ENCODE data around the gene WHRN. TPM values are rescaled to one million over a fixed set of nuclear protein-coding genes. Genes with fewer than 3 reads are reported as not detected.

WHRN gene
- total RNA-seq, 2 experiments from 2014 or later = 9.6 to 9.9 TPM

DNA sequence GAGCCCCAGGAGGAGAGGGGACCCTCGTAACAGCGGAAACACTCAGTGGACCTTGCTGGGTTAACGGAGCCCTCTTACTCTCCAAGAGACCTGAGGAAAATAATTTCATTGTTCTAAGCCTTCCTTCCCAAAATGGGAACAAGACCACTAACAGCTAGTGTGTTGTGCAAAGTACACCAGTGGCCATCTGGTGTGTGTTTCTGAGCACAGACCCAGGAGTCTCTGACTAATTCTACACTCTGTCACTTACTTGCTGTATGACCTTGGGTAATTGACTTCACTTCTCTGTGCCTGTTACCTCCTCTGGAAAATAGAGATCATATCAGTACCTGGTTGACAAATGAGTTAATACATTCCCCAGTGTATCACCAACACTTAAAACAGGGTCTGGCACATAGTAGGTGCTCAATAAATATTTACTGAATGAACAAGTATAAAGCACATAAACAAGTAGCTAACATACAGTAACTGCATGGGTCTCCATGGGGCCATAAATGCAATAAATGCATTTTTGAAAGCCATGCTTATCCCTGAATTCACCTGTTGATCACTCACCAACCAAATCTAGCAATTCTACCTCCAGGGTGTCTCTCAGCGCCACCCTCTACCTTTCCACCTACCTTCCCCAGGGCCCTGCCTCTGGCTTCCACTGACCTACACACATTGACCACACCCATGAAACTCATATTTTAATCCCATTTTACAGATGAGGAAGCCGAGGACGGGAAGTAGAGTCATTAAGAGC lies 72.8 kb downstream of the WHRN start:
- CTCF ChIA-PET = no interaction called here
- POLR2A ChIA-PET = no interaction called here

GRCh38 chr9:114431770-114432169 lies 73.5 kb downstream of the WHRN start:
- ChIA-PET CTCF (interaction anchor here (1.0 kb wide), 1 partner anchor 222 kb away, joined by 3 read pairs; no protein-coding TSS in a partner anchor), POLR2A (no interaction called here)

DNA sequence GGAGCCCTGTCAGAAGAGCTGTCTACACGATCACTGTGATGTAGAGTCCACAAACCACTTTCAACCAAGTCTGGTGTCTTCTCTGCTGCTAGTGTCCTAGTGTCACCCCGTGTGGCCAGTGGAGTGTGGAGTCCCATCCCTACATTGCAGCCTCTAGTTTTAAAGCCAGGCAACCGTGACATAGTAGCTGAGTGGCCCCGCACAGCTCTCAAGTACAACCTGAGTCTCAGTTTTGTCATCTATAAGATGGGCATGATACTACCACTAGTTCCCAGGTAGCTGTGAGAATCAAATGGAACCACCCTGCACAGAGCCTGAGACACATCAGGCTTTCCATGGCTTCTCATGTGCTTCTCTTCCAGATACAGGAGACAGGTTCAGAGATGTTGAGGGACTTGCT lies 74.3 kb downstream of the WHRN start:
- ChIA-PET CTCF (interaction anchor here (1.0 kb wide), 1 partner anchor 222 kb away, joined by 3 read pairs; no protein-coding TSS in a partner anchor), POLR2A (no interaction called here)

DNA sequence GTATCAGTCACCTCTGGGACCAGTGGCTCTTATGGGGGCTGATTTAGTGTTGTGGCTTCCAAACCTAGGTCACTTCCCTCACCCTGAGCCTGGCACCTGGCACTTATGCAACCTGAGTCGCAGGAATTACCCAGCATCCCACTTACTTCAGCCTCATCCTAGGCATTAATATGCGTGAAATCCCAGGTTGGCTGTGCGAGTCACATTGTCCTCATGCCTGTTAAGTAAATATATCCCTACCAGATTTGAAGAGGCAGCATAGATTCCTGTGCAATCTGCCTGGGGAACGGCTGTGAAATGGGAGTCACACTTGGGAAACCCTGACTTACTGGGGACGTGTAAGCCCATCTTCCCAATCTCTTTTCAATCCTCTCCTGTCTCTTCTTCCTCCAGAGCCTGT lies 74.8 kb downstream of the WHRN start:
- CTCF ChIA-PET = no interaction called here

DNA sequence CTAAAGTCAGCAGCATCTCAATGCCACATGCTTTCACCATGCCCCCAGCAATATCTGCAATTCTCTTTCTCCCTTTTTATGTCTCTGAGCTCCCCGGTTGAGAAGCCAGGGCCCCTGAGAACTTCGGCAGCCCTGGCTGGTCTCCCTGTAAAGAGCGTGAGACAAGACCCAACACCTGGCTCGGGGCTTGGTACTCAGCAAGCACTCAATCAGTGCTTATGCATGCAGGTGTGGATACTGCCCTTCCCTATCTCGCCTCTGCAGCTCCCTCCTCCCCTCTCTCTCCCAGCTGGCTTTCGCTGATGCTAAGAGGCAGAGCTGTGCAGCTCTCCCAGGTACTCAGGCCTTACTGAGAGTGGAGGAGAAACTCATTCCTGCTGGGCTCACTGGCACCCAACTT lies 75.8 kb downstream of the WHRN start:
- ChIA-PET POLR2A (interaction anchor here (0.6 kb wide), 1 partner anchor 179 kb away, joined by 3 read pairs; no protein-coding TSS in a partner anchor), CTCF (interaction anchor here (0.6 kb wide), 1 partner anchor 29 kb away, joined by 4 read pairs; no protein-coding TSS in a partner anchor)

More for the DNA sequence above, 74.8 kb downstream of the WHRN start:
- POLR2A ChIA-PET = no interaction called here

GRCh38 chr9:114428466-114428865 lies 76.8 kb downstream of the WHRN start:
- CTCF ChIA-PET = interaction anchor here (2.8 kb wide), 1 partner anchor 23 kb away, joined by 8 read pairs; no protein-coding TSS in a partner anchor
- POLR2A ChIA-PET = no interaction called here

- CTCF ChIA-PET = interaction anchor here (2.8 kb wide), 1 partner anchor 22 kb away, joined by 8 read pairs; no protein-coding TSS in a partner anchor
- POLR2A ChIA-PET = no interaction called here
Measured at GRCh38 chr9:114427644-114428043, 77.6 kb downstream of the WHRN start.

- ChIA-PET POLR2A (no interaction called here), CTCF (interaction anchor here (2.8 kb wide), 1 partner anchor 21 kb away, joined by 8 read pairs; no protein-coding TSS in a partner anchor)
Measured at GRCh38 chr9:114426046-114426948, 79.0 kb downstream of the WHRN start.

- ChIA-PET CTCF (no interaction called here), POLR2A (no interaction called here)
Measured at GRCh38 chr9:114425126-114425525, 80.1 kb downstream of the WHRN start.

DNA sequence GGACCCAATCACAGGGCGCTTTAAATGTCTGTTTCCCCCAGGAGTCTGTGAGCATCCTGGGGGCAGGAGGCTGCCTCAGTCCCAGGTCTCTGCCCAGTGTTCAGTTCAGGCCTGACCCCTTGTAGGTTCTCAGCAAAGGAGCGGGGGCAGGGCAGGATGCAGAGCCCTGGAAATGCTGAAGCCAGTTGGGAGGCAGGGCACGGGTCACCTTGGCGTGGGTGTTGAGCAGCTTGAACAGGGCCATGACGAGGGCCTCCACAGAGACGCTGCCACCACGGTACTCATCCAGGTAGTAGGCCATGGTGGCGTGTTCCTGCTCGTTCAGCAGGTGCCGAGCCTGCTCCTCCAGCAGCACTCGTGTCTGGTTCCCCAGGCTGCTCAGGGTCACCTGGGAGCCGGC lies 81.1 kb downstream of the WHRN start:
- ChIA-PET POLR2A (no interaction called here), CTCF (no interaction called here)

GRCh38 chr9:114423181-114423580 lies 82.1 kb downstream of the WHRN start:
- ChIA-PET POLR2A (no interaction called here), CTCF (interaction anchor here (1.3 kb wide), 1 partner anchor 18 kb away, joined by 4 read pairs; no protein-coding TSS in a partner anchor)

GRCh38 chr9:114421147-114421546 lies 84.1 kb downstream of the WHRN start:
- CTCF ChIA-PET = interaction anchor here (1.2 kb wide), 1 partner anchor 260 kb away, joined by 3 read pairs; the partner anchor contains the start of gene TEX48
- POLR2A ChIA-PET = no interaction called here

DNA sequence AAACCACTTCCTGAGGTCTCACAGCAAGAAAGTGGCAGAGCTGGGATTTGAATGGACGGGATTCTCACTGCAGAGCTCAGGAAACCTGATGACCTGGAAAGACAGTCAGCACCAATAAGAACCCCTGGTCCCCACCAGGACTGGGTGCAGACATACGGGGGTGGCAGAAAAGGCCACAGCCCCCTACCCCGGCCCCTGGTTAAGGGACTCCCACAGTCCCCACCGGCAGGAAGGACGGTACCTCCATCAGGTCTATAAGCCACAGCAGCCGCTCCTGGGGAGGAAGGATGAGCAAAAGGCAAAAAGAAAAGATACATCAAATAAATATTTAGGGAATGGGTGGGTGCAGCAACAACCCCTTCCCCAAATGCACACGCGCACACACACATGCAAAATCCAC lies 85.5 kb downstream of the WHRN start:
- CTCF ChIA-PET = no interaction called here
- POLR2A ChIA-PET = no interaction called here

DNA sequence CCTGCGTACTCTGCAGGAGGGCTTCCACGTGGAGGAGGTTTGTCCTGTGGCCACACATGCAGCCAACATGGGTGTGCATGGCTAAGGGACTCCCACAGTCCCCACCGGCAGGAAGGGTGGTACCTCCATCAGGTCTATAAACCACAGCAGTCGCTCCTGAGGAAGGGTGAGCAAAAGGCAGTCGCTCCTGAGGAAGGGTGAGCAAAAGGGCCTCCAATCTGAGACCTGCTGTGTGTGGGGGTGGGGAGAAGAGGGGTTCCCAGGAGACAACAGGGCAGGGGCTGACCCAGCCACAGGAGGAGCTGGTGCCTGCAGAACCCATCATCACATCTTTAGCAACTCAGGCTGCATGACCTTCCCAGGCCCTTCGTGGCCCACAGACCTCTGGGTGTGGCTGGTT lies 87.2 kb downstream of the WHRN start:
- POLR2A ChIA-PET = no interaction called here
- CTCF ChIA-PET = interaction anchor here (3.0 kb wide), 1 partner anchor 11 kb away, joined by 11 read pairs; no protein-coding TSS in a partner anchor

DNA sequence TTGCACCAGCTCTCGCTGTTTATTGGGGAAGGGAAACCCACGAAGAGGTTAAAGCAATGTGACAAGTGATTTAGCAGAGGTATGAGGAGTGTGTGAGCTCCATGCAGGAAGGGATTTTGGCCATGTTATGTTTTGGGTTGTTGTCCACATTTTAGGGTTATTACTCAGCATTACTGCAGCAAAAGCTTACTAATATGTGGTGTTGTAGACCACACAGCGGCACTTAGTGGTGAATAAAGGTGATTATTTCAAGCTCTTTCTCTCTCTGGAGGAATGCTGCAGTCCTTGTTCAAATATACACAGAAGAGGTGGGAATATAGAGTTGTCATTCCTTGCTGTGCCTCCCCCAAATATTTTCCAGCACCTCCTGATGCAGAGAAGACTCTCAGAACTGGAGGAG lies 87.8 kb downstream of the WHRN start:
- CTCF ChIA-PET = interaction anchor here (1.3 to 3.0 kb wide), 2 partner anchors 11 to 236 kb away, joined by 3 to 11 read pairs; no protein-coding TSS in a partner anchor
- POLR2A ChIA-PET = no interaction called here

DNA sequence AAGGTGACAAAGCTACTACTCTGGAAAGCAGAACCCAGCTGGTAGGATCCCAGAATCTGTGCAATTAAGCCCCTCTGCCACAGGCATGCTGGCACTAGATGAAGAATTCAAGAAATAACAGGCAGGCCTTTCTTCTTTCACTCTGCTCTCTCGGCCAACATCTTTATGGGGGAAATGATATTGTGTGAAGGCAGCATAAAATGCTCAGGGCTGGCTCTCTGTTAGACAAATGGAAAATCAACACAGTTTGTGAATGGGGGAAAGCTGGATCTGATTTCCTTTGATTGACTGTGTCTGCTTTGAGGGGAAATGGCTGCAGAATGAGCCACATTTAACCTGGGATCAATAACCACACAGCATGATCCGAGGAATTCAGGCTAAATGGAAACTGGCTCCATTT lies 88.4 kb downstream of the WHRN start:
- ChIA-PET CTCF (interaction anchor here (1.3 to 3.0 kb wide), 2 partner anchors 10 to 237 kb away, joined by 3 to 11 read pairs; no protein-coding TSS in a partner anchor), POLR2A (no interaction called here)

DNA sequence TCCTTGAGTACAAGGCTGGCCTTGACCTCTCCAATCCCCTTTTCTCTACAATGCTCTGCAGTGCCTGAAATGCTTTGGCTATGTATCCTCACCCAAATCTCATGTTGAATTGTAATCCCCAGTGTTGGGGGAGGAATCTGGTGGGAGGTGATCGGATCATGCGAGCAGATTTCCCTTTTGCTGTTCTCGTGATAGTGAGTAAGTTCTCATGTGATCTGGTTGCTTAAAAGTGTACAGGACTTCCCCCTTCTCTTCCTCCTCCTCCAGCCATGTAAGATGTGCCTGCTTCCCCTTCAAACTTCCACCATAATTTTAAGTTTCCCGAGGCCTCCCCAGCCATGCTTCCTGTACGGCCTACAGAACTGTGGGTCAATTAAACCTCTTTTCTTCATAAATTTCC lies 89.0 kb downstream of the WHRN start:
- POLR2A ChIA-PET = no interaction called here

DNA sequence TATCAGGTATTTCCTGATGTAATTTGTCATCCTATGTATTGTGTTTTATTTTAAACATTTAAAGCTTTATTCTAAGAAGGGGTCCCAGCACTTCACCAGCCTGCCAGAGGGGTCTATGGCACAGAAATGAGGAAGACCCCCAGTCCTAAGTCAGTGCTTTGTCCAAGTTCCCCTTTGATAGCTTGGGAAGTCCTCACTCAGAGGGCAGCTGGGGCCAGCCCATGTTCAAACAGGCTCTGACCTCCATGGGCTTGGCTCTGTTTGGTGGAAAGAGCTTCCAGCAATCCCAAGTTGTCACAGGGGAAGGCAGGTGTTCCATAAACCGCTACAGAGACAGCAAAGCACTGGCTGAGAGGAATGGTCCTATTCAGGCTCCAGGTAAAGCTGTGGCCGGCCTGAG lies 90.9 kb downstream of the WHRN start:
- ChIA-PET CTCF (interaction anchor here (2.2 kb wide), 1 partner anchor 9 kb away, joined by 8 read pairs; no protein-coding TSS in a partner anchor), POLR2A (no interaction called here)

More for the DNA sequence above, 89.0 kb downstream of the WHRN start:
- CTCF ChIA-PET = interaction anchor here (1.3 to 3.0 kb wide), 2 partner anchors 10 to 237 kb away, joined by 3 to 11 read pairs; no protein-coding TSS in a partner anchor

DNA sequence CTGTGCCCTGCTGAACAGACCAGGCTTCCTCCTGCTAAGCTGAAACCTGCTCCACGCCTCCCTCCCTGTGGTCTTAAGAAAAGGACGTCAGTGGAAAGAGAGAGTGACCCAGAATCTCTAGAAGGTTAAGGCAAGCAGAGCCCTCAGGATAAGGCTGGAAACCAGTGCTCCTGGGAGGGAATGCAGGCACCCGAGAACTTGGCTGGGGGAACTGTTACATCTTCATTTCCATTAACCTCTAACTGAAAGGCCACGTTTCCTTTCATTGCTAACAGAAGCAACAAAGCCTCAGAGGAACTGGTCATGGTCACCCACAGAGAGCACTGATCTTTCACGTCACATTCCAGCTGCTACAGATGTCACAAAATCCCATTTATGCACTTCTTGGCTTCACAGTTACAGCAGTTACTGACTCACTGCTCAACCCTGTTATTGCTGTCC lies 91.4 kb downstream of the WHRN start:
- ChIA-PET CTCF (interaction anchor here (2.2 kb wide), 1 partner anchor 8 kb away, joined by 8 read pairs; no protein-coding TSS in a partner anchor), POLR2A (no interaction called here)
